Bladder microvascular endothelial cell (primary cell): ENCODE data around the gene GTF2A1. TPM values are rescaled to one million over a fixed set of nuclear protein-coding genes. Genes with fewer than 3 reads are reported as not detected.

Source experiments
- total RNA-seq: library from RNA; depleted of rRNA; stranded (reverse); fragments of >200 nt; gene quantifications from 2 replicates; pipeline ENCODE4 v1.2.3, GENCODE V29; 2014

GTF2A1 gene
- total RNA-seq = 15.7 and 60.2 TPM in 2 replicates

DNA sequence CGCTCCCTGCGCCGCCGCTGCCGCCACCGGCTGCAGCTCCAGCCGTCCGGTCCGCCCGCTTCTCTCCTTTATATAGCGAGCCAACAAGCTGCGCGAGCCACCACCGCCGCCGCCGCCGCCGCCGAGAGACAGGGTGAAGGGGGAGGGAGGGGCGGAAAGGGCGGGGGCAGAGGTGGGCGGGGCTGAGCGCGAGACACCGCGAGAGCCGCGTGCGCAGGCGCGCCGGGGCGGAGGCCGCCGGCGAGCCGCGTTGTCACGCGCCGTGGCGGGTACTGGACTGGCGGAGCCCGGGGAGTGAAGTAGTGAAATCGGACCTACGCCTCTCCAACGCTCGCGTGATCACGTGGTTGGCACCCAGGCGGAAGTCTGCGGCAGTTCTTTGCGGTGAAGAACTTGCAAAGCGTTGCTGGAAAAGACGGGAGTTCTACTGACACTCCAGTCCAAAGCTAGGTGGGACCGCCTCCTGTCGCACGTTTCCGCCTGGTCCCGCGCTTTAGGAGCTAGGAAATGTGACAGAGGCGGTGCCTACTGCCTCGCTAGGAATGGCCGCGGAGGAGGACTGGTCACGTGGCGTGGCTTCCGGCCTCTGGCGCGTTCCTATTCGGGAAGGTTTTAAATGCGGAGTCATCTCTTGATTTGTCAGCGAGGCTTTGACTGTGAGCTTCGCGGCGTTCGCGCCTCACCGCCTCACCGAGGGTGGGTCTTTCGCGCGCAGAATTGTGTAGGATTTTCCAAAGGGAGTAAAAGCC, at the start of gene GTF2A1:
Gene GTF2A1, minus strand, starts transcription at position 130 of the 749 bp plus-strand sequence. CDS start 441 bp downstream, outside the sequence.

Other genes starting within 250 kb of the GTF2A1 start
- gene STON2, start 179.4 kb upstream of the GTF2A1 start, total RNA-seq = 0.49 and 59.4 TPM in 2 replicates